Measurements from ENCODE around the gene SCAPER.

GRCh38 chr15:76368122-76368621 lies 537.0 kb downstream of the SCAPER start:
- TF ChIP-seq EHMT2 (IDR thresholded peaks at IDR 0.05; ENCODE audit: low read depth): no peak
- TF ChIP-seq, protein P1, sequence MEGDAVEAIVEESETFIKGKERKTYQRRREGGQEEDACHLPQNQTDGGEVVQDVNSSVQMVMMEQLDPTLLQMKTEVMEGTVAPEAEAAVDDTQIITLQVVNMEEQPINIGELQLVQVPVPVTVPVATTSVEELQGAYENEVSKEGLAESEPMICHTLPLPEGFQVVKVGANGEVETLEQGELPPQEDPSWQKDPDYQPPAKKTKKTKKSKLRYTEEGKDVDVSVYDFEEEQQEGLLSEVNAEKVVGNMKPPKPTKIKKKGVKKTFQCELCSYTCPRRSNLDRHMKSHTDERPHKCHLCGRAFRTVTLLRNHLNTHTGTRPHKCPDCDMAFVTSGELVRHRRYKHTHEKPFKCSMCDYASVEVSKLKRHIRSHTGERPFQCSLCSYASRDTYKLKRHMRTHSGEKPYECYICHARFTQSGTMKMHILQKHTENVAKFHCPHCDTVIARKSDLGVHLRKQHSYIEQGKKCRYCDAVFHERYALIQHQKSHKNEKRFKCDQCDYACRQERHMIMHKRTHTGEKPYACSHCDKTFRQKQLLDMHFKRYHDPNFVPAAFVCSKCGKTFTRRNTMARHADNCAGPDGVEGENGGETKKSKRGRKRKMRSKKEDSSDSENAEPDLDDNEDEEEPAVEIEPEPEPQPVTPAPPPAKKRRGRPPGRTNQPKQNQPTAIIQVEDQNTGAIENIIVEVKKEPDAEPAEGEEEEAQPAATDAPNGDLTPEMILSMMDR (IDR thresholded peaks at IDR 0.05): no peak
- TF ChIP-seq MAX (IDR thresholded peaks at IDR 0.05): no peak
- TF ChIP-seq, protein P2, sequence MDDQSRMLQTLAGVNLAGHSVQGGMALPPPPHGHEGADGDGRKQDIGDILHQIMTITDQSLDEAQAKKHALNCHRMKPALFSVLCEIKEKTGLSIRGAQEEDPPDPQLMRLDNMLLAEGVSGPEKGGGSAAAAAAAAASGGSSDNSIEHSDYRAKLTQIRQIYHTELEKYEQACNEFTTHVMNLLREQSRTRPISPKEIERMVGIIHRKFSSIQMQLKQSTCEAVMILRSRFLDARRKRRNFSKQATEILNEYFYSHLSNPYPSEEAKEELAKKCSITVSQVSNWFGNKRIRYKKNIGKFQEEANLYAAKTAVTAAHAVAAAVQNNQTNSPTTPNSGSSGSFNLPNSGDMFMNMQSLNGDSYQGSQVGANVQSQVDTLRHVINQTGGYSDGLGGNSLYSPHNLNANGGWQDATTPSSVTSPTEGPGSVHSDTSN (IDR thresholded peaks at IDR 0.05): no peak
- TF ChIP-seq CBX2 (IDR thresholded peaks at IDR 0.05; ENCODE audit: borderline replicate concordance, low read depth): no peak
- no peak for TF ChIP-seq RFX5 (IDR thresholded peaks at IDR 0.05)
- no peak for TF ChIP-seq CHD4 (IDR thresholded peaks at IDR 0.05; ENCODE audit: borderline replicate concordance)

Data from A549 (cell line).